Stimulated activated CD8-positive, alpha-beta memory T cell treated with anti-CD3 and anti-CD28 coated beads, Interleukin-4, amount 100 ng/mL, for 4 hours (primary cell): ENCODE results near the gene CADM1.

Experiments used
- DNase-seq, 2 donors: peaks; one replicate each; pipeline ENCODE4 v3.0.0-alpha.2; 2020; ENCODE audit warnings: low read depth in 2 of 2, low spot score in 1 of 2

The CADM1 gene

DNA sequence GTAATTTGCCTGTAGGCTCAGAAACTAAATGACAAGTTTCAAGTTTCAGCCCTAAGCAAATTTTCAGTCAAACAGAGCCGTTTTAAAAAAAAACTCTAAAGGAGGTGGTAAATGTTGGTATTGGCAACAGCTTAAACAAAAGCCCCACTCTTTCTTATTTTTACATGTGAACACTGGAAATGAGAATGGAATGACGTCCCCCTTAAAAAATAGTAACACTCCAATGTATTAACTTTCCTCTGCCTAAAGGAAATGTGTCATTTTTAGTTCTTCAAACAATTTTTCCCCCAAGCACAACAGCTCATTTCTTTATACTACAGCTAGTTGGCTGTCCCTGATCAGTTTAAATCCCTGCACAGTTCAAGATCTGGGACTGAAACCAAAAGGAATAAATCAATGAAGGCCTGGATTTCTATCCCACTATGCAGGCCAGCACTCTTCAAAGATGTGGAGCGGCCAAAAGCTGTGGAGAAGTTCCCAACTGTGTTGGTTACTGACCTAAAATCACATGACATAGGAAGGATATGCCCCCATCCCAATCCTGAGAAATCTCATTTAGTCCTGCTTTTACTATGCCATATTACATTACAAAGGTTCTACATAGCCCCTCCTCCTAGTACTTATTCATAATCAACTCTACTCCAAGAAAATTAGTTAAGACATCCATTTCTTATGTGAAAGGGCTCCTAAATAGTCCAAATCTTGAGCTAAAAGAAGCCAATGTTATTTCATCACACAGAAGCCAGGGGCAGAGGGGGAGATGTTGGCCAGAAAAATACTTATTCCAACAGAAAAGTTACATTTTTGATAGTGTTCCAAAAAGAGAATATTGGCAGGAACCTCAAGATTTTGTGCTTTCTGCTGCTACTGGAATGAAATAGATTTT lies 95.9 kb downstream of the CADM1 start:
- DNase-seq = no peak

DNA sequence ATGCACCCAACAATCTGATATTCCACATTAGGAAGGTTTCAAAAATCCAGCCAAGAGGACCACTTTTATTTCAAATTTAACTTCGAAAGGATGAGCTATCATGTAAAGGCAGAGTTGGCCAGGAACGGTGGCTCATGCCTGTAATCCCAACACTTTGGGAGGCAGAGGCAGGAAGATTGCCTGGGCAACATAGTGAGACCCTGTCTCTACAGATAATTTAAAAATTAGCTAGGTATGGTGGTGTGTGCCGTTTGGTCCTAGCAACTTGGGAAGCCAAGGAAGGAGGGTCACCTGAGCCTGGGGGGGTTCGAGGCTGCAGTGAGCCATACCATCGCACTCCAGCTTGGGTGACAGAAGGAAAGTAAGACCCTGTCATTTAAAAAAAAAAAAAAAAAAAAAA lies 96.7 kb downstream of the CADM1 start:
- no peak for DNase-seq

DNA sequence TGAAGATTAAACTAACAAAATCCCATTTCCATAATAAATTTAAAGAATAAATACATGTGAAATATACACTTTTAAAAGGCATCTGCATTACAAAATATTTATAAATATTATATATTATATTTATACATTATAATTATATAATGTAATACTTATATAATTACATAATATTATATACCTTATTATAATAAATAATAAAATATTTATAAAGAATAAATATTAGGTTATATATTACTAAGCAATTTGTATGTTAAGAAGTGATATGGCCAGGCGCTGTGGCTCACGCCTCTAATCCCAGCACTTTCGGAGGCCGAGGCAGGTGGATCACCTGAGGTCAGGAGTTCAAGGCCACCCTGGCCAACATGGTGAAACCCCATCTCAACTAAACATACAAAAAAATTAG lies 97.8 kb downstream of the CADM1 start:
- DNase-seq = no peak

DNA sequence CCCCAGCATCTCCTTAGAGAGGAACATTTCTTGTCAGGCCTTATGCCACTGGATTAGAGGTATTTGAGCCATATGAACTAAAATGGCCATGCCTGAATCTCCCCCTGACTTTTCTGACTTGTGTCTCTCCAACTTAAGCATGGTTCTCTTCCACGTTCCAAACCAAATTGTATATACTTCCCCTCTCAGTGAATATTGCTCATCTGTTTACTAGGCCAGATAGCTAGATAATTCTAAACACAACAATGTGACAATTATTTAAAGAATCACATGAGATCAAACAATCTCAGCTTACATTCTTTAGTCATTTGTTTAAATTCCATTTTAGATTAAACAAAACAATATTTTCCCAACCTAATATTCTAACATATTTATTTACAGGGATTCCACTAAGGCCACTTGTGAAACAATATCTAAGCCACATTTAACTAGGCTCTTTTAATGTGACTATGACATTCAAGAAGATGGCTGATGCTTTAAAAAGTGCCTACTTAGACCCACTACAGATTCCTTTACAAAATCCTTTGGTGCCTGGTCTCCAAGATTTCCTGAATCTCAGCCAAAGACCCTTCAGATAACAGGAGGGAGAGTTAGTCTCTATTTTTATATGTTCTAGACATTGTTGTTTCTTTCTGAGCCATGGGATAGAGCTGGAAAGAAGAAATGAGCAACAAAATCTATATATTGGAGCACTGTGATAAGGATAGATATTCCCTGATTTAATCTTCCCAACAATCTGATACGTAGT lies 105.7 kb downstream of the CADM1 start:
- no peak for DNase-seq

DNA sequence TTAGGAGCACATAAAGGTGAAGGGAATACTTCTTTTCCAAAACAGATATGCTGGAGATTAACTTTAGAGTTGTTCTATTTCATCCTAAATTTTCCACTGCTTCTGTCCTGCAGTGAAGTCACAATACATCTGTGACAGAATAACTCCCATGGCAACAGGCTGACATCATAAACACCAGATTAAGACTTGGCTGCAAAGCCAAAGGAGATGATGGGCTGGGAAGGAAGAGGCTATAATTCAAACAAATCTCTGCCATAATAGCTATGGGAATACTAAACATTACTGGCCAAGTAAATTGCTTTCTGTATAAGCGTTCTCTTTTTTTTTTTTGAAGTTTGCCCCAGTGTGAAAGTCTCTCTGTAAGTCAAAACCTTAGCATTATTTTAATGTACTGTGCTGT lies 107.7 kb downstream of the CADM1 start:
- DNase-seq = no peak

DNA sequence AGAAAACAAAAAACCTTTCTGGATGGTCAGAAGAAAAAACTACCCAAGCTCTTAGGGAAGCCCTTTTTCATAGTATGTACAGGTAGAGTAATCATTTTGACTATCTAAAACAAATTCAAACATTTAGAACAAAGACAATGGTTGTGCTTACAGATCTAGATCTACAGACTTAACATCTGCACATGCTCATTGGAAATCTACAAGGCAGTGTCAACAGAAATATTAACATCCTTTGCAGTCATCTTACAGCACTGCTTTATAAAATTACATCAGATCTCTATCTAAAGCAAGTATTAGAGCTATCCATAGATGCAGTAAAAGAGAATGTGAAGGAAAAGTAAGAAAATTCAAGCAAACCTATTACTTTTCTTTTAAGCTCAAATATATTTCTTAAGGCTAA lies 110.3 kb downstream of the CADM1 start:
- no peak for DNase-seq

DNA sequence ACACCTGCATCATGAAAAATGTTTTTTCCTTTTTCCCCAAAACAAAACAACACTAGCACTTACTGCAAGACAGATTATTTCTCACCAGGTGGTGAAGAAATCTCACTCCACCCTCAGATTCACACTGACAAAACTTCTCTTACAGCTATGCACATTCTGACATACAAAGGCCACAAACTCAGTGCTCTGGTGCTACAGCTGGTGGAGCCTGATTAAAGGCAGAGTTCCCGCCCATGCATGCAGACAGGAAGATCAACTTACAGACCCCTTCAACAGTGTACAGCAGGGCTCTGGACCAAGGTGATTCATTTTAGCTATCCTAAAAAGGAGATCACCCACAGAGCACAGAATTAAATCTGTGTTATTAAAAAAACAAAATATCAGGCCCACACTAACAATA lies 112.6 kb downstream of the CADM1 start:
- no peak for DNase-seq

DNA sequence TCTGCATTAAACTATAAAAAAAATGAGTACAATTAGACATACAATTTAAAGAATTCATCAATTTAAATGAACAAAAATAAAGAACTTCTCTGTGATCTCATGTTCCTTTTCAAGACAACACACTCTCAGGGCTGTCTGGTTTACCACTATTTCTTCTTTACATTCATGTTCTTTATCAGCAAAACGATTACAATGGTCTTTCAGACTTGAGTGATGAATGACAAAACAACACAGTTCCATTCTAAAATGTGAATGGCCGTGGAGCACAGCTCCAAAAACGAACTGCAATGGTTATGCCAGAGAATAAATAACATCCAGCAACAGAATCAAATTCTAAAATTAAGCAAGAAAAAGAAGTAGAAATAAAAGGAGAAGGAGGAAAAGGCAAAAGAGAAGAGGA lies 113.1 kb downstream of the CADM1 start:
- DNase-seq = no peak

DNA sequence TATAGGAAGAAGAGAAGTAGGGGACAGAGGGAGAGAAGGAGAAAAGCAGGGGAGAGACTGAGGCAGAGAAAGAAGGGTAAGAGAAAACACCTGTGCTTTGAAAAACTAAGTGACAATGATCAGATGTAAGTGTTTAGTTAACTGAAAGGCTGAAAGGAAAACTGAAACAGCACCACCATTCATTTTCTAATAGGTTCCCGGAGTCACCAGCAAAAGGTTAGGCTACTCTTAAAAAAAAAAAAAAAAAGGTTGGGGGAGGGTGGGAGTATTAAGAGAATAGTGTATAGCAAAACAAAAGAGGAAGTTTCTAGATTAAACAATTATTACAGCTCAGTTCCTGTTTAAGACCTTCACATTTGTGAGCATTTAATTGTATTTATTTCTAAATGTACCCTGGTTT lies 113.8 kb downstream of the CADM1 start:
- no peak for DNase-seq

DNA sequence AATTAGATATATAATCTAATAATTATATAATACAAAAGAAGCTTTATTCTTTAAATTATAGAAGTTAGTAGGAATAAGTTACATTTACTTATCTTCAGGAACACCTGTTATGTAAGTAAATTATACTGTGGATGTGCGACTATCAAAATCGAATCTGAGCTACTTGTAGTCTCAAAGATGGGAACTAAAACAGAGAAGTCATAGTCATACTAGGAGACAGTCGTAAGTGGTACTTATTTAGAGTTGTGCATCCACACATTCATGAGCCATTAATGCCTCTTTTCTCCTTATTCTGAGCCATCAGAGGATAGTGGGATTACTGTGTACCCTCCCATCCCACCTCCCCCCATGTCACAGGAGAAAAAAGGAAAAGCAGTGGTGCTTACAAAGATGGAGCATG lies 114.4 kb downstream of the CADM1 start:
- DNase-seq = no peak

DNA sequence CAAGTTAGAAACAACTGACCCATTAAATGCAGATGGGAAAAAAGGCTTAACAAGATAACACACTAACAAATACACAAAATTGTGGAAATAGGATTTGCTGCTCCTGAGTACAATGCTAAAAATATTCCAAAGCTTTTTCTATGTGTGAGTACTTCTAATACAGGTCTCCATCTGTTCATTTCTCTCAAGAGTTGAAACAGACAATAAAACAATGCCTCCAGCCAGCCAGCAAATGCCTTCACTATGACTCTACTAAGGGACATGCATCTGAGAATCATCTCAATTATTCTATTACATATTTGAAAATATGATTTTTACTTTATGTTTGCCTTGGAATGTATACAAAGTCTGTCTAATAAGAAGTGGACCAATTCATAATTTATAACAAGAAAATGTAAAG lies 119.0 kb downstream of the CADM1 start:
- no peak for DNase-seq

DNA sequence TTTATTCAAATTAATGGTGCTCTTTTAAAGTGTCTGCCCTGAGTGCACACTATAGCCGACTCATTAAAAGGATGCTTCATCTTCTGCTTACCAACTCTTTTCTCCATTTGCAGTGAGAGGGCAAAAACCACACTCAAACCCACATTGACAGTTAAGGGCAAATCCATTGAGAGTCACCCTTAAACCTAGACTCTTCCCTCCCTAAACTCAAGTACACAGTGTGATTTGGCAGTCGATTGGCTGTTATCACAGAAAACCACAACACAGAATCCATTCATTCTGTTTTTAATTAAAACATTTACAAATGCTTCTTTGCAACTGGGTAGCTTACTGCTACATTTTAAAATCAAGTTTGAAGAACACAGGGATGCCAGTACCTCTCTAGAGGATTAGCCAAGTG lies 120.0 kb downstream of the CADM1 start:
- DNase-seq = no peak

DNA sequence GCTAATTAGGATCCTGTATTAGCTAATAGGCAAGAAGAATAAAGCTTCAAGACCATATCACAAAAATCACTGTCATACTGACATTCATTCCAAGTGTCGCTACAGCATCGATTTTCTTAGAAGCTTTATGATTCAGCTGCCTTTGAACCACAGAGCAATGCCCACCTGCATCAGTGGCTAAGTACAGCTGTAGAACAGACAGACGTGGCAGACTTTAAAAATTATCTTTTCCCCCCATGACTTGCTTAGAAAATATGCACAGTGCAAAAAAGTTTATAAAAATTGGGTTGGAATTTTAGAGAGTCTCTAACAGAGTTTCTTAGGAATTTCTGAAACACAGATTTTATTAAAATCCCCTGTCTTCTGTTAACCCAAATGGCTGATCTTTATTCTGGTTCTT lies 120.8 kb downstream of the CADM1 start:
- no peak for DNase-seq

DNA sequence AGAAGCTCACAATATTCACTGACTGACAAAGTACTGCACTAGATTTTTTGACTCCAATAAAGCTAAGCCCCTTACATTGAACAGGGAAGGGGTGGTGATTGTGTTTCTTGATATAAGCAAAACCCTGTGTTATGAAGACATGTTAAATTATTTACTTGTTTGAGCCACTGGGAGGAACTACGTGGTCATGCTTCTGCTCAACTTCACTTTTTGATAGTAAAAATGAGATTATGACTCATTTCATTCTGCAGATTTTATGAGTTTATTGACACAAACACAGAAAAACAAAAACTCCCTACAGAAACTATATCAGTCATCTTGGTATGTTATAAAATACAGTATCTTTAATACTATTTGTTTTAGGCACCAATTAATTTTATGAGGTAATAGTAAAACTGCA lies 124.7 kb downstream of the CADM1 start:
- no peak for DNase-seq

DNA sequence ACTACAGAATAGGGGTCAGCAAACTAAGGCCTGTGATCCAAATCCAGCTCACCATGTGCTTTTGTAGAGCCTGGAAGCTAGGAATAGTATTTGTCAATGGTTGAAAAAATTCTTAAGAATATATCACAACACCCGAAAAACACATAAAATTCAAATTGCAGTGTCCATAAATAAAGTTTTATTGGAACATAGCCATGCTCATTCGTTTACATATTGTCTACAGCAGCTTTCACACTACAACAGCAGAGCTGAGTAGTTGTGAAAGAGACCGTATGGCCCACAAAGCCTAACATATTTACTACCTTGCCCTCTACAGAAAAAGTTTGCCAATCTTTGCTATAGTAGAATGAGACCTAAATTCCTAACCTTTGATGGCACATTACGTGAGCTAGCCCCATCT lies 125.7 kb downstream of the CADM1 start:
- no peak for DNase-seq

DNA sequence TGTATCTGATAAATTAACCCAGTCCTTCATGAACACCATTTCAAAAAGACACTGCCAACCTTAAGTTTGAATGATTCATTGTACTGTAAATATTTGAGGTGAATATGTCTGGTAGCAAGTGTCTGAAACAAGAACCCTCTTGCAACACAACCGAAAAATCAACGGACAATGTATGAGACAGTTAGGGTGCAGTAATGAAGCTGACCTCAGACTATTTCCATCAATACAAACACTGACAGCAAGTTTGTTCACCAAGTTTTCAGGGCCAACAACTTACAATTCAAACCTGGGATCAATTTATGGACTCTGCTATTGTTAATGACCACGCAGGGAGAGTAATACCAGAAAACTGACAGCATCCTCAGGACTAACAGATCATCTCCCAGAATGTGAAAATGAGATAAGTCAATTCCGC lies 126.3 kb downstream of the CADM1 start:
- no peak for DNase-seq

DNA sequence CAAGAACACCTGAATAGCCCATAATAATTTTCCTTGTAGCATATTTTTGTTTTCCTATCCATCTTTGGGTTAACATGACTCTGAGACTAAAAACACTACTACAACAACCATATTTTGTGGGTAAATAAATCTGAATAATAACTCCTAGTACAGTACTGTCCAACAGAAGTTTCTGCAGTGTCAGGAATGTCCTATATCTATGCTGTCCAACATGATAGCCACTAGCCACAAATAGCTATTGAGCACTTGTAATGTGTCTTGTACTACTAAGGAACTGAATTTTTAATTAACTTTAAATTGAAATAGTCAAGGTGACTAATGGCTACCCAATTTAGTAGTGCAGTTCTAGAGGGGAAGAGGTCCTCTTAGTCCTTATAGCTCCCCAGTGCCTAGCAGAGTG lies 135.6 kb downstream of the CADM1 start:
- DNase-seq = no peak

DNA sequence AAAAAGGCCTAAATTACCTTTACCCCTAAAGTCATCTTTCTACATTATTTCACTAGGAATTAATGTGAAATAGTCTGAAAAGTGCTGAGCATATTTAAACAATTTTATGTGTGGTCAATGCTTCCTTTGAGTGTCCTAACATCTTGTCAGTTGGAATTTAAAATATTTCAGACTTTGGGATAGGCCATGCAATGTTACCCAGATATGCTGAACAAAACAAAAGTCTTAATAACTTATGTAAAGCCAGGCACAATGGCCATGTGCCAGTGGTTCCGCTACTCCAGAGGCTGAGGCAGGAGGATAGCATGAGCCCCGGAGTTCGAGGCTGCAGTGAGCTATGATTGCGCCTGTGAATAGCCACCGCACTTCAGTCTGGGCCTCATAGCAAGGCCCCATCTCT lies 137.4 kb downstream of the CADM1 start:
- DNase-seq = no peak

DNA sequence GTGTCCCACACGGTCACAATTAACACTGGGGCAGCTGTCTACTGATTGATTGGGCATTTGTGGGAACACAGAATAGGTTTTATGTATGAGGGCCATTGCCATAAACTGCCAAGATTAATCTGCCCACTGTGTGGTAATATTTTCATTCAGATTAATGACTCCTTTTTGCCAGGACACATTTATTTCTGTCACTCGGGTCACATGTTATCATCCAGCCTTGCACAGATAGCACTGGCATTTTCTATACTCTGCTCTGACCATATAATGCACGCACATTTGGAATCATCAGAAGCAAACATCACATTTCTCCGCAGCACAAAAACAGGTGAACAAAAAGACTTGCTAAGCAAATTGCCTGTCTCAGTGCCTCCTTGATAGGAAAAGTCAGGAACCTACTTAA lies 138.3 kb downstream of the CADM1 start:
- no peak for DNase-seq

DNA sequence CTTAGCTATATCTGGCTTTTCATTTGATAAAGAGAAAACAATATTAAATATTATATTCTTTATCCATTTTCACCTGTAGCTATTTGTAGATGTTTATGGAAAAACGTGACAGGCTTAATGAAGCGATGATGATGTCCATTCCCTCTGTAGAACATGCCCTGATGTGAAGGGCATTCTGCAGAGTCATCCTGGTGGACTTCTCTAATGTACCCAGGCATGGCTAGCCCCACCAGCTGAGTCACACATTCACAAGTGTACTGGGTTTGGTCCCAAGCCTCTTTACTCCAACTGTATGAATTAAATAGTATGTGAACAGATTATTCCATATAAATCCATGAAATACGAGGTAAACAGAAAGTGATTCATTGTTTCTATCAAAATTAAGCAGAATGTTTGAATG lies 139.3 kb downstream of the CADM1 start:
- DNase-seq = no peak

DNA sequence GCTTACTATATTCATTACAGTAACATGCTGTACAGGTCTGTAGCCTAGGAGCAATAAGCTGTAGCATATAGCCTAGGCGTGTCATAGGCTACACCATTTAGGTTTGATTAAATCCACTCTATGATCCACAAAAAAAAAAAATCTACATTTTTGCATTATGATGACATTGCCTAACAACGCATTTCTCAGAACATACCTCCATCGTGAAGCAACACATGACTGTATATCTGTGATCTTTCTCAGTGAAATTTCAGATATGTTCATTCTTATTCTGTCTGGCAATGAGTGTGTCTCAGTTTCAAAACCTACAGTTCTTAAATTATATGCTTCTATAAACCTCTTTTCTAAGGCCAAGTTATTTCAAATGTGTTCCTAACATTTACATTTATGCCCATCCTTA lies 140.3 kb downstream of the CADM1 start:
- DNase-seq = no peak

DNA sequence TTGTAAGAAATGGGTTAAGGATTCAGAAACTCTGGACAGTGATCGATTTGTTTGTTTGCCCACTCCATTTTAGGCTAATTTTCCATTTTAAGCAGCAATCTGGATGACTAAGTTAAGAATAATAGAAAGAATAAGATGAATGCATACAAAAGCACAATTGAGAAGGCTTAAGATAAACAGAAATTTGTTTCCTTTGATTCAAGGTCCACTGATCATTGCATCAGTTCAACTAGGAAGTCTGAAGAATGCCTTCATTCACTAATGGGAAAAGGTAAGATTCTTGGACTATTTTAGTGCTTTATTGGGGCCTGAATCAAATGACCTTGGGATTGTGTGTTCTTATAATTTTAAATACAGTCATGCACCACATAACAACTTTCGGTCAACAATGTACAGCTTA lies 140.8 kb downstream of the CADM1 start:
- no peak for DNase-seq

DNA sequence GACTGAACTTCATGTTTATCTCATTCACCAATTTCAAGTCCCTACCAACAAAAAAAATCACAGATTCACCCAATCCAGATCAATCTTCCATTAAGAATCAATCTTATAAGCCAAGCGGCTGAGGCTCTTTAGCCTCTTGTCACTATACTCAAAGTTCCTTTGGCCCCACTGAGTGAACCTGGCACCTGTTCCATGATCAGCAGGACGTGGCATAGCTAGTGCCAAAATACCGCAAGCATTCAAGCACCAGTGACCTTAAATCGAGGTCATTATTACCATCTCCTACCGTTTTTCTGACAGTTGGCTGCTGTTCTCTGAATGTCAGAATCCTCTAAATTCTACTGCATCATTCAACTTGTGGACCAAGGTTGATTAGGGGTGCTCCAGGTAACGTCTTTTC lies 141.2 kb downstream of the CADM1 start:
- DNase-seq = no peak
